ENCODE data around the gene AQP7. TPM values are rescaled to one million over a fixed set of nuclear protein-coding genes. Genes with fewer than 3 reads are reported as not detected.

AQP7 gene
- total RNA-seq, 1 experiment from 2014 or later = 0.35 TPM

DNA sequence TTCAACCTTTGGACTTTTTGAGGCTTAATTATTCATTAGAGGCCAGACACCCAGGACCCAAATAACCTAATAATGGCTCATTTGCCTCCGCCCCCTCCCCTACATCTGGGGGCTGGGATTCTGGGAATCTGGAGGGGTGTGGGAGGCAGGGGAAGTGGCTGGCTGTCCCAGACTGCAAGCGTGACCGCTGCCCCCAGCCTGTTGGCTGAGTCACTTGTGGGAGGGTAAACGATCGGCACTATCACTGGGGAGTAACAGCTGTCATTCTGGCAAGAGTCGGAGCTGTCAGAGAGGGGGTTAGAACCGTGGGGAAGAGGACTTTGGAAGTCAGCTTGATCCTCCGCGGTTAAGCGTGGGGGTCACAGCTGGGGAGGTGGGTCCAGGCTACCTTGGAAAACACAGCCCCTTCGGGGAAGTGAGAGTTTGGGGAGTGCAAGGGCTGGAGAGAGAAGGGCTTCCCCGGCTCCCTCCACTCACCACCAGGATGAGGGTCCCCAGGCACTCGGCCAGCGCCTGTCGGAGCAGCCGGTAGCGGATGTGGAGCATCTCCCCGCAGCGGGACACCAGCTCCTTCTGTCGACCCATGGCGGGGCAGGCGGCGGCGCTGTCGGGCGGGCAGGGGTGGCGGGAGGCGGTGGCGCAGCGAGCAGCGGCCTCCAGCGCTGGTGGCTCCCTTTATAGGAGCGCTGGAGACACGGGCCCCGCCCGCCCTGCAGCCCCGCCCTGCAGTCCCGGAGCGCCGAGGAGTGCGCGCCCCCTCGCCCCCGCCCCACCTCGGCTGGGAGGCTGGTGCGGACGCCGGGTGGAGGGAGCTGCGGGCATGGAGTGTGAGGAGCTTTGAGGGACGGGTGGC is 44.8 kb upstream of the AQP7 start, which contains the start of gene AQP3:
Gene AQP3 (minus strand): TSS at position 648 of the 853 bp plus-strand sequence. CDS start 63 bp downstream, at position 585.
- DNase-seq = peak; percentile 70
- BruUV-seq (replicated peaks) = TSS peak; percentile 68
- peak within 1 kb of the TSS; percentile 63 for H3K27ac Mint-ChIP-seq (ENCODE audit: unreplicated experiment)

GRCh38 chr9:33446240-33446945 is 44.0 kb upstream of the AQP7 start:
- TF ChIP-seq CTCF (IDR thresholded peaks at IDR 0.05; ENCODE audit: unreplicated experiment) = no peak
- BruUV-seq (replicated peaks) = no TSS peak
- Mint-ChIP-seq H3K9me3 (ENCODE audit: low read depth, unreplicated experiment) (no peaks in the 10 kb centered on the region), H3K4me1 (ENCODE audit: low read depth, unreplicated experiment) (peaks cover 31% of the 10 kb centered on the region), H3K36me3 (ENCODE audit: insufficient read depth, unreplicated experiment) (peaks cover 8% of the 10 kb centered on the region), H3K4me3 (ENCODE audit: low read depth, unreplicated experiment) (peak overlapping the region; percentile 62), H3K27me3 (ENCODE audit: unreplicated experiment) (no peaks in the 10 kb centered on the region), H3K27ac (ENCODE audit: unreplicated experiment) (peak overlapping the region; percentile 63)
- intact Hi-C loops (cut with micrococcal nuclease; ENCODE audit: unreplicated experiment) = no loop called here
- no peak for DNase-seq
- CTCF ChIA-PET = interaction anchor here (0.9 to 1.6 kb wide), 2 partner anchors 20 to 43 kb away, joined by 3 to 9 read pairs; no protein-coding TSS in a partner anchor

More for the DNA sequence above, 44.8 kb upstream of the AQP7 start, which contains the start of gene AQP3:
- H3K4me1 Mint-ChIP-seq (ENCODE audit: low read depth, unreplicated experiment) = peaks cover 31% of the 10 kb centered on the region
- intact Hi-C loops (cut with micrococcal nuclease; ENCODE audit: unreplicated experiment) = no loop called here
- CTCF ChIA-PET = interaction anchor here (0.6 to 1.6 kb wide), 8 partner anchors 19 to 72 kb away, joined by 3 to 9 read pairs (median 4); no protein-coding TSS in a partner anchor
- no peaks in the 10 kb centered on the region for H3K9me3 Mint-ChIP-seq (ENCODE audit: low read depth, unreplicated experiment)
- no peaks in the 10 kb centered on the region for H3K27me3 Mint-ChIP-seq (ENCODE audit: unreplicated experiment)
- no peak for TF ChIP-seq CTCF (IDR thresholded peaks at IDR 0.05; ENCODE audit: unreplicated experiment)
- peak within 1 kb of the TSS; percentile 62 for H3K4me3 Mint-ChIP-seq (ENCODE audit: low read depth, unreplicated experiment)
- H3K36me3 Mint-ChIP-seq (ENCODE audit: insufficient read depth, unreplicated experiment) = peaks cover 8% of the 10 kb centered on the region

DNA sequence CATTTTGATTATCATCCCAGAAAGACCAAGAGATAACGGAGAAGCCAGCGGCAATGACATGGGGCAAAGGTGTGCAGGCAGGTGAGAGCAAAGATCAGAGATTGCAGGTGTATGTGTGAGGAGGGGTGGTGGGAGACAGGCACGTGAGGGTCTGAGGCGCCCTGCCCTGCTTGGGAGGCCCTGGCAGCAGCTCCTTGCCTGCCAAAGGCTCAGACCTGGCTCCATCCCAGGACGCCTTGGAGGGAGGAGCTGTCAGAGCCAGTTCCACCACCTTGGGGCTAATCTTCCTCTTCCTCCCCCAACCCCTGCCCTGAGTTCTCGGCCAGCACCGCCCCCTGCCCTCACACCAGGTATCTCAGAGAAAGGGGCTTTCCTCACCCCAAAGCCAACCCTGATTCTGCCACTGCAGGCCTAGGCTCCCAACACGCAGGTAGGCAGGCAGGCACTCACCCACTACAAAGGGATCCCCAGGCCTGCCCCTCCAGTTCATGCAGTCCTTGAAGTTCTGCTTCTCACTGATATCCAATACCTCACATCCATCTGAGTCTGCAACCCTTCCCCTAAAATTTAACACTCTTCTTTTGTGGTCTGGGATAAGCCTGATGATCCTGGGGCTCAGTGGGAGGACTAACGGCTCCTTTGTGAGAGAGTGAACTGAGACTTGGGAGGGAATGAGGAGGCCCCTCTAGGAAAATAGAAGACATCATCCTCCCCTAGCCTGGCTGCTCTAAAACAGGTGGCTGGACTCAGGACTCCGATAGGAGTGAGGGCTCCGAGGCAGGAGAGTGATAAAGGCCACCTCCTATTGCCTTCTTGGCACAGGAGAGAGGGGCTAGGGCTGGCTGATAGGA is 43.2 kb upstream of the AQP7 start:
- intact Hi-C loops (cut with micrococcal nuclease; ENCODE audit: unreplicated experiment) = no loop called here
- no peak for TF ChIP-seq CTCF (IDR thresholded peaks at IDR 0.05; ENCODE audit: unreplicated experiment)
- peak overlapping the region; percentile 22 for H3K4me3 Mint-ChIP-seq (ENCODE audit: low read depth, unreplicated experiment)
- H3K9me3 Mint-ChIP-seq (ENCODE audit: low read depth, unreplicated experiment) = no peaks in the 10 kb centered on the region
- peak overlapping the region; percentile 63 for H3K27ac Mint-ChIP-seq (ENCODE audit: unreplicated experiment)
- DNase-seq = peak; percentile 64
- H3K4me1 Mint-ChIP-seq (ENCODE audit: low read depth, unreplicated experiment) = peaks cover 31% of the 10 kb centered on the region
- BruUV-seq (replicated peaks) = no TSS peak
- H3K27me3 Mint-ChIP-seq (ENCODE audit: unreplicated experiment) = no peaks in the 10 kb centered on the region
- peaks cover 8% of the 10 kb centered on the region for H3K36me3 Mint-ChIP-seq (ENCODE audit: insufficient read depth, unreplicated experiment)
- CTCF ChIA-PET = interaction anchor here (0.8 kb wide), 1 partner anchor 30 kb away, joined by 3 read pairs; no protein-coding TSS in a partner anchor
